Measurements from ENCODE around the gene RFLNA.

RFLNA gene, protein sequence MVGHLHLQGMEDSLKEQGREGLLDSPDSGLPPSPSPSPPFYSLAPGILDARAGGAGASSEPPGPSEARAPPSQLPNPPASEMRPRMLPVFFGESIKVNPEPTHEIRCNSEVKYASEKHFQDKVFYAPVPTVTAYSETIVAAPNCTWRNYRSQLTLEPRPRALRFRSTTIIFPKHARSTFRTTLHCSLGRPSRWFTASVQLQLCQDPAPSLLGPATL

DNA sequence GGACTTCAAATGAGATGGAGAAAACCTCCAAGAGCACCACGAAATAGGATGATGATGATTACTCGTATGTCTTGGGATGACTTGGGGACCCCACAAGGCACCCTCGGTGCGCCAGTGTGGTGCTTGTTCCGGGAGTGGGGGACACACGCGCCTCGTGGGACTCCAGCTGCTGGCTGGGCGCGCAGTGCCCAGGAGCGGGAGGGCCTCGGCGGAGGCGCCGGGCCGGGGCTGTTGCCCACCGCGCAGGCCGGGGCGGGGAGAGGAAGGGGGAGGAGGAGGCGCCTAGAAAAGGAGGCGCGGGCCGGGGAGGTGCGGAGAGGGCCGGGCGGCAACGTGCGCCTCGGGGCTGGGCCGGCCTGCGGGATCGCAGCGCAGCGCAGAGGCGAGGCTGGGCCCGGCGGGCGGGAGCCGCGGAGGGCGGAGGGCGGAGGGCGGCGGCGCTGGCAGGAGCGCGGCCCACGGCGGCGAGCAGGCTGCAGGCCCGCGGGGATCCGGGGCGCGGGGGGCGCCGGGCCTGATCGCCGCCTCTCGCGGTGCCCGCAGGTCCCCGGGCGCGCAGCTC is at the start of gene RFLNA:
TSS of gene RFLNA (plus strand) at position 314 of the 562 bp plus-strand sequence. CDS start 337 bp downstream, outside the sequence.
- peak within 1 kb of the TSS; percentile 53 for H3K4me3 ChIP-seq (replicated peaks; ENCODE audit: low read depth, low read length)
- TF ChIP-seq, protein P1, sequence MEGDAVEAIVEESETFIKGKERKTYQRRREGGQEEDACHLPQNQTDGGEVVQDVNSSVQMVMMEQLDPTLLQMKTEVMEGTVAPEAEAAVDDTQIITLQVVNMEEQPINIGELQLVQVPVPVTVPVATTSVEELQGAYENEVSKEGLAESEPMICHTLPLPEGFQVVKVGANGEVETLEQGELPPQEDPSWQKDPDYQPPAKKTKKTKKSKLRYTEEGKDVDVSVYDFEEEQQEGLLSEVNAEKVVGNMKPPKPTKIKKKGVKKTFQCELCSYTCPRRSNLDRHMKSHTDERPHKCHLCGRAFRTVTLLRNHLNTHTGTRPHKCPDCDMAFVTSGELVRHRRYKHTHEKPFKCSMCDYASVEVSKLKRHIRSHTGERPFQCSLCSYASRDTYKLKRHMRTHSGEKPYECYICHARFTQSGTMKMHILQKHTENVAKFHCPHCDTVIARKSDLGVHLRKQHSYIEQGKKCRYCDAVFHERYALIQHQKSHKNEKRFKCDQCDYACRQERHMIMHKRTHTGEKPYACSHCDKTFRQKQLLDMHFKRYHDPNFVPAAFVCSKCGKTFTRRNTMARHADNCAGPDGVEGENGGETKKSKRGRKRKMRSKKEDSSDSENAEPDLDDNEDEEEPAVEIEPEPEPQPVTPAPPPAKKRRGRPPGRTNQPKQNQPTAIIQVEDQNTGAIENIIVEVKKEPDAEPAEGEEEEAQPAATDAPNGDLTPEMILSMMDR (IDR thresholded peaks at IDR 0.05; ENCODE audit: low read length, missing control alignments): no peak
- peak; percentile 14 for DNase-seq (ENCODE audit: low read depth)

DNA sequence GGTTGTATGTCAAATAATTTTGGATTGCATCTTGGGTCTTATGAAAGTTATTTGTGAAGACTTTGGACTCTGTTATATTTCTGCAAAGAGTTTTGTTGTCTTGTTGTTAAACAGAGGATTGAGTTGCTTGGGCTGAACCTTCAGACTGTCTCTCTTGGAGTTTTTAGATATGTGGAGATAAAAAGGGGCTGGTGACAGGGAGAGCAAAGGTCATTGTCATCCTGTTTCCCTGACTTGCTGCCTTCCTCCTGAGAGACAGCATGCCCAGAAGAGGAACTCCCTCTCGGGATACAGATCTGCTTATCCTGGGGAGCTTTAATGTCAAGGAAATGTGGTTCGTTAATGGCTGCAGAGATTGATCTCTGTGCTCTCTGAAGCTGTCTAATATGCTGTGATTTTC is 47.6 kb upstream of the RFLNA start:
- TF ChIP-seq, protein P1 (IDR thresholded peaks at IDR 0.05; ENCODE audit: low read length, missing control alignments): no peak
- no peak for DNase-seq (ENCODE audit: low read depth)
- no peak overlapping the region for H3K4me3 ChIP-seq (replicated peaks; ENCODE audit: low read depth, low read length)

DNA sequence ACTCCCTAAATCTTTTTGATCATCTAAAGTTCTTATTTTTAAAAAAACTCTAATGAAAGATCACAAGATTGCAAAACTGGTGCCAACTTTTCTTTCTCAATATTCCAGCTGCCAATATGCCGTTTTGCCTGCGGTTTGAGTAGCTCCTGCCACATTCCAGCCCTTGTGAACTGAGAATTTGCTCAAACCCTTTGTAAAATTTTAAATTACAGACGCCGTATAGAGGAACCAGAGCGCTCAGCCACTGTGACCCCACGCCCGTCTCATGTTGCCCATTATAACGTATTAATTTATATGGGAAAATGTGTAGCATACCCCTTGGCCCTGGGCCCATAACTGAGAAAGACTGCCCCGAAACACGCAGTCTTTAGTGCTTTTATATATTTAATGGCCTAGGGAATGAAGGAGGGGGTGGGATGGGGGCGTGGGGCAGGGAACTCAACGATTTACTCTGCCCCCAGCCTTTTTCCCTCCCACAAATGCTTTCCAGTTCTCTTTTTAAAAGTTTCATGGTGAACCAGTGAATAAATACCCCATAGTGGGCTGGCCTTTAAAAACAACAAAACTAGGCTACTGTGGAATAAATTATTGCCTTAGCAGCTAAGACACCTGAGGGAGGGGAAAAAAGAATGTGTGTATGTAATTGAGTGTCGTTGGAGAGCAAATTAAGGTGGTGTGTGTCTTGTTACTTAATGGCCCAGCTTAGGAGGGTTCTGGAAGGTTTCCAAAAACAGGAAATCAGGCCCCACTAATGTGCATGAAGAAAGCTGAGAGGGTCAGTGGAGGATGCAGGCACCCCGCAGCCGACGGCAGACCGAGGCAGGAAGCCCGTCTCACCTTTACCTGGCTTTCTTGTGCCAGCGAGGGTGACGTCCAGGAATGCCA is 45.7 kb upstream of the RFLNA start:
- H3K4me3 ChIP-seq (replicated peaks; ENCODE audit: low read depth, low read length): no peak overlapping the region
- TF ChIP-seq, protein P1 (IDR thresholded peaks at IDR 0.05; ENCODE audit: low read length, missing control alignments): no peak
- no peak for DNase-seq (ENCODE audit: low read depth)

DNA sequence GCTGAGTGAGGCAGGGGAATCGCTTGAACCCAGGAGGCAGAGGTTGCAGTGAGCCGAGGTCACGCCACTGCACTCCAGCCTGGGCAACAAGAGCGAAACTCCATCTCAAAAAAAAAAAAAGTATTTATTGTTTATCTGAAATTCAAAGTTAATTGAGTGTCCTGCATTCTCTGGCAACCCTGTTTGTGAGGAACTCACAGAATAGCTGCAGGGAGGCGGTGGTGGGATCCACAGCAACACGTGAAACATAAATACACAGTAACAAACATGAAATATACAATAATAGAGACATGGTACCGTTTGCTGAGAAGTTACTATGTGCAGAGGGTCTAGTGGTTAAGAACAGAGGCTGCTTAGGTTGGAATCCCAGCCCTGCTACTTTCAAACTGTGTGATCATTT is 43.7 kb upstream of the RFLNA start:
- H3K4me3 ChIP-seq (replicated peaks; ENCODE audit: low read depth, low read length): no peak overlapping the region
- TF ChIP-seq, protein P1 (IDR thresholded peaks at IDR 0.05; ENCODE audit: low read length, missing control alignments): no peak
- no peak for DNase-seq (ENCODE audit: low read depth)

DNA sequence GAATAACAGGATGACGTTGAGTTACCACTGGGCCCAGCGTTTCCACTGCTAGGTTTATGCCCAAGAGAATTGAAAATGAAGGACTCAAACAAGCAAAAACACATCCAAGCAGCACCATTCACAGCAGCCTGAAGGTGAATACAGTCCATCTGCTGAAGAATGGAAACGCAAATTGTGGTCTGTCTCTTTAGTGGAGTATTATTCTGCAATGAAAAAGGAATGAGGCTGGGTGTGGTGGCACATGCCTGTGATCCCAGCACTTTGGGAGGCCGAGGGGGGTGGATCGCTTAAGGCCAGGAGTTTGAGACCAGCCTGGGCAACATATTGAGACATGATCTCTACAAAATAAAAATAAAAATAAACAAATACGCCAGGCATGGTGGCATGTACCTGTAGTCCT is 41.9 kb upstream of the RFLNA start:
- no peak overlapping the region for H3K4me3 ChIP-seq (replicated peaks; ENCODE audit: low read depth, low read length)
- no peak for DNase-seq (ENCODE audit: low read depth)
- TF ChIP-seq, protein P1 (IDR thresholded peaks at IDR 0.05; ENCODE audit: low read length, missing control alignments): no peak

DNA sequence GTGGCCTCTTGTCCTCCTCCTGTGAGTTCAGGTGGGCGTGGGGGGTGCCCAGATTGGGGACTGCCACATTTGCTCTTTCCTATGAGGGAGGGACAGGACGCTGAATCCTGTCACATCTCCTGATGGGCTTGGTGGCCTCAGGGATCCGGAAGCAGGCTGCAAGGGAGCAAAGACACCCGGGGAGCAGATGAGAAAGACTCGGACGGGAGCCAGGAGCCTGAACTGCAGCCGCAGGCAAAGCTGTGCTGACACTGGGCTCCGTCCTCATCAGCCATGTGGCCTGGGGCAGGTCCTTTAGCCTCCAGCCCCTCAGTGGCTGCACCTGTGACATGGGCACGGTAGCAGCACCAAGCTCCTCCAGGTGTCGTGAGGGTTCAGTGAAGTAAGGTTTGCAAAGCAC is 40.8 kb upstream of the RFLNA start:
- TF ChIP-seq, protein P1 (IDR thresholded peaks at IDR 0.05; ENCODE audit: low read length, missing control alignments): no peak
- no peak for DNase-seq (ENCODE audit: low read depth)
- no peak overlapping the region for H3K4me3 ChIP-seq (replicated peaks; ENCODE audit: low read depth, low read length)
